IPS-NIHi7 (cell line): Measurements from ENCODE around the gene FOXJ1.

ENCODE experiments used
- DNase-seq: peaks from one replicate; pipeline ENCODE4 v3.0.0; 2012; ENCODE audit warnings: mixed read lengths; ENCODE audit errors: extremely low spot score

FOXJ1 gene

GRCh38 chr17:76091526-76092286 lies 49.3 kb downstream of the FOXJ1 start:
- DNase-seq = no peak

DNA sequence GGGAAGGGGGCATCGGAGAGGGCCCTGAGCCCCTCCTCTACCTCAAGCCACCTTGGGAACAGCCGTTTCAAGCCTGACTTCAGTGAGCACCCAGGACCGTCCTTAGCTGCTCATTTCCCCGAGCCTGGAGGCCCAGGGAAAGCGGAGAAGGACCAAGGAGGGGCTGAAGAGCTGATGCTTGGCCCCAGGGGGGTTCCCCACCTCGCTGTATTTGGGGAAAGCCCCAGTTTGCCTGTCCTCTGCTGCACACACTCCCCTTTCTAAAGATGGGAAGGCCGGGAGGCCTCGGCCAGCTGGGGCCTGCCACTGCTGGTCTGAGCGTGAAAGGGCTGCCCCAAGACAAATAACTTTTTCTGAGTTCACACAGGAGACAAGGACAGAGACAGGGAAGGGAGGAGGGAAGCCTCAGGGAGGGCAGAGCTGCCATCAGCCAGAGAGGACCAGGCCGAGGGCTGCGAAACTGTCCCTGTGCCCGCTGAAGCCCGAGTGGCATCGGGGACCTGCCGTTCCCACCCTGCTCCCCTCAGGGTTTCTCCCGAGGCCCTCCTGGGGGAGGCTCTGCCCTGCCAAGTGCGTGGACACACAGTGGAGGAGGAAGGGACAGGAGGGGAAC lies 50.4 kb downstream of the FOXJ1 start:
- peak; percentile 4 for DNase-seq

- DNase-seq = no peak
Observed at GRCh38 chr17:76089680-76090516, 51.1 kb downstream of the FOXJ1 start.

GRCh38 chr17:76088868-76089576 lies 52.0 kb downstream of the FOXJ1 start:
- no peak for DNase-seq

- DNase-seq = peak; percentile 71
Observed at GRCh38 chr17:76088041-76088867, 52.8 kb downstream of the FOXJ1 start.

- DNase-seq = no peak
Observed at GRCh38 chr17:76087531-76087930, 53.5 kb downstream of the FOXJ1 start.

- DNase-seq = no peak
Observed at GRCh38 chr17:76086384-76086783, 54.7 kb downstream of the FOXJ1 start.
